GM19463 (cell line): Measurements from ENCODE around the gene AKT1.

Experiments used
- ATAC-seq: cut with Tn5 transposase; IDR thresholded peaks from one replicate; pipeline ENCODE4 v1.9.1; 2021; ENCODE audit warnings: mild to moderate bottlenecking, moderate library complexity; ENCODE audit not compliant: unreplicated experiment

Gene AKT1

DNA sequence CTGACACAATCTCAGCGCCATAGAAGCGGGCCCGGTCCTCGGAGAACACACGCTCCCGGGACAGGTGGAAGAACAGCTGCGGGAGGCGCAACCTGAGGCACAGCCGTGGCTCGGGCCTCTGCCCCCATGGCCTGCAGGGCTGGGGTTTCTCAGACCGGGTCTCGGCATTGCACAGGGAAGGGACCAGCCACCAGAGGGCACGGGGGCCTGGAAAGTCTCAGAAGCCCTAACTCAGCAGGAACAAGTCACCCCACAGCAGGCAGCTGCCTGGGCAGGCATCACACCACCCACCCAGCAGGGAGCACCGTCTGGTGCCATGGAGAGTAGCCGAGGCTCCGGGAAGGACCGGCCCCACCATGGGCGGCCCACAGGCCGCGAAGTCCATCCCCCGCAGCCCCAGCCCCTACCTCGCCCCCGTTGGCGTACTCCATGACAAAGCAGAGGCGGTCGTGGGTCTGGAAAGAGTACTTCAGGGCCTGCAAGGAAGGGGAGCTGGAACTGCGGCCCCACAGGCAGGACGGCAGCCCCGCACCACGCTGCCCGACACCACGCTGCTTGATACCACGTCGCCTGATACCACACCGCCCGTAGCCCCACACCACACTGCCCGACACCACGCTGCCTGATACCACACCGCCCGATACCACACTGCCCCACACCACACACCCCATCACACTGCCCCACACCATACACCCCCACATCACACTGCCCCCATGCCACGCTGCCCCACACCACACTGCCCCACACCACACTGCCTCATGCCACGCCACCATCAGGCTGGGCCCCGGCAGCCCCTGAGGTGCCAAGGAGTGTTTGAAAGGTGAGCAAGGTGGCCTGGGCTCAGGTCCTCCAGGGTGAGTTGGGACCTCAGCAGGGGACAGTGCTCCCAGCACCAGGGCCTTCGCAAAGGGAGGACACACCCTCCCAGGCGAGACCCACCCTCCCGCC lies 21.8 kb downstream of the AKT1 start:
- ATAC-seq: no peak

GRCh38 chr14:104772707-104773504 lies 22.6 kb downstream of the AKT1 start:
- ATAC-seq: no peak

- ATAC-seq: no peak
Measured at GRCh38 chr14:104771918-104772706, 23.4 kb downstream of the AKT1 start.

DNA sequence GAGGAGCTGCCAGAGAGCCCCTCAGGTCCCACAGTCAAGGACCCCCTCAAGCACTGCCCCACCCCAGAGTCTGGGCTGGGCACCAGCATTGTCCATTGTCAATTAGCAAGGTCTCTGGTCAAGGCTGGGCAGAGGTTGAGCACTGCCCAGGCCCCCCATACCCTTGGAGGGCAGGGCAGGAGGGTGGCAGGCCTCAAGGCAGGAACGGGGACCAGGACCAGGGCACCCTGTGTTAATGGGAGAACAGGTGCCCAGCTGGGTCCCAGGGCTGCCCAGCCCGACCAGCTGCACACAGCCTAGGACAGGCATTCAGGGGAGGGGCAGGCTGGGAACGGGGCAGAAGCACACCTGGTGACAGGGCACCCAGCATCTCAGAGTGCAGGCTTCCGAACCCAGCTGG lies 24.2 kb downstream of the AKT1 start:
- ATAC-seq: no peak

GRCh38 chr14:104770851-104771272 lies 24.7 kb downstream of the AKT1 start:
- ATAC-seq: no peak

DNA sequence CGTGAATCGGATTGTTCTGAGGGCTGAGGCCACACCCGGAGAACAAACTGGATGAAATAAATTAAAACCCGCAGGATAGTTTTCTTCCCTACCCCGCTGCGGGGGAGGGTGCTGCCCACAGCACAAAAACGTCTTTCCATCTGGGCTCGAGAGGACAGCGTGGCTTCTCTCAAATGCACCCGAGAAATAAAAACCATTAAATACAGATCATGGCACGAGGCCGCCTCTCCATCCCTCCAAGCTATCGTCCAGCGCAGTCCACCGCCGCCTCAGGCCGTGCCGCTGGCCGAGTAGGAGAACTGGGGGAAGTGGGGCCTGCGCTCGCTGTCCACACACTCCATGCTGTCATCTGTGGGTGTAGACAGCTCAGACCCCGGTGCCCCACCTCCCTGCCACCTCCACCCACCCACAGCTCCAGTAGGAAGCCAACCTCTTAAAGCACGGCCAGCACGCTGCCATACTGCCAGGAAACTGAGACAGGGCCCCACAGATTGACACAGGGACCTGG lies 25.4 kb downstream of the AKT1 start:
- no peak for ATAC-seq

DNA sequence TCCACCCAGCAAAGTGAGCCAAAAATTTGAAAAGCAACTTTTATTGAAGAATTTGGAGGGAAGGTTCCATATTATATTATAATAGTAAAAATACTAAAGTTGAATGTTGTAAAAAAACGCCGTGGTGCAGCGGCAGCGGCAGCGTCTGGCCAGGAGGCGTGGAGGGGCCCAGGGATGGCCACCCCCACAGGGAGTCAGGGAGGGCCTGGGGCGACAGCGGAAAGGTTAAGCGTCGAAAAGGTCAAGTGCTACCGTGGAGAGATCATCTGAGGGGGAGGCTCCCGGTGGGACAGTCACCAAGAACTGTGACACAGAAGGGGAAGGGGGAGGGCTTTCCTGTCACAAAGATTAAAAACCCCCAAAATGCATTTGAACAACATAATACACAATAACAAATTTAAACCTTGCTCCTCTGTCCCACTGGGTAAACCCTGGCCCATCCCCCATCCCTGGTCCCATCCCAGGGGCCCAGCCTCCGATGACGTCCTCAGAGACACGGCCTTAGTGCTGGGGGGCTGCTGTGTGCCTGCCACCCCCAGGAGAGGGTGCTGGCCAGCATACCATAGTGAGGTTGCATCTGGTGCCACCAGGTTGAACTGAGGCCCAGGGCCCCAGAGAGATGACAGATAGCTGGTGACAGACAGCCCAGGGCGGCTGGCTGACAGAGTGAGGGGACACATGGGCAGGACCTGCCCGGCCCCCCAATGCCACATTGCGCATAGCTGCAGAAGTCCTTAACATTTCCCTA lies 26.1 kb downstream of the AKT1 start:
- ATAC-seq: no peak

GRCh38 chr14:104768437-104769323 lies 26.9 kb downstream of the AKT1 start:
- peak; percentile 84 for ATAC-seq

- no peak for ATAC-seq
Measured at GRCh38 chr14:104767634-104767918, 28.0 kb downstream of the AKT1 start.

GRCh38 chr14:104766863-104767633 lies 28.5 kb downstream of the AKT1 start:
- ATAC-seq: no peak

DNA sequence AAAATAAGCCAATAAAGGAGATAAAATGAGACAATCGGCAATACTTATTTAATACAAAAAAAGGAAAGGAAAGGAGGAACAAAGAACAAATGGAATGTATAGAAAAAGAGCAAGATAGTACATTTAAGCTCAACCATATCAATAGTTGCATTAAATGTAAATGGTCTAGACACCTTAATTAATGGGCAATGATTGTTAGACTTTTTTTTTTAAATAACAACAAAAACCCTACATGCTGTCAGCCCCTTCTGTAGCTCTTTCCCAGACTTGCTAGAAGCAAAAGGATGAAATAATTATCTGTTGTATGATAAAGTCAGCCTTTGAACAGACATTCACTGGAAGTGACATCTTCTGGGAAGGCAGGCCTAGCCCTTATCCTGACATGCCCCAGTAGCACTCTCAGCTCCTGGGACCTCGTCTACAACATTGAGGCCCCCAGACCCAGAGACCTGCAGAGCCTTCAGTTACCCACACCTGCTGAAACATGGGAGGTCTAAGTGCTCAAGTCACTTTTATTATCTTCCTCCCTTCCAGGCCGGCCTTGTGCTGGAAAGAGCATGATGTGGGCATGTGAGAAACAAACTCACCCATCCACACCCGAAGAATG lies 29.2 kb downstream of the AKT1 start:
- no peak for ATAC-seq

- ATAC-seq: no peak
Measured at GRCh38 chr14:104765517-104765916, 30.0 kb downstream of the AKT1 start.

- no peak for ATAC-seq
Measured at GRCh38 chr14:104758981-104759969, 36.3 kb downstream of the AKT1 start.

DNA sequence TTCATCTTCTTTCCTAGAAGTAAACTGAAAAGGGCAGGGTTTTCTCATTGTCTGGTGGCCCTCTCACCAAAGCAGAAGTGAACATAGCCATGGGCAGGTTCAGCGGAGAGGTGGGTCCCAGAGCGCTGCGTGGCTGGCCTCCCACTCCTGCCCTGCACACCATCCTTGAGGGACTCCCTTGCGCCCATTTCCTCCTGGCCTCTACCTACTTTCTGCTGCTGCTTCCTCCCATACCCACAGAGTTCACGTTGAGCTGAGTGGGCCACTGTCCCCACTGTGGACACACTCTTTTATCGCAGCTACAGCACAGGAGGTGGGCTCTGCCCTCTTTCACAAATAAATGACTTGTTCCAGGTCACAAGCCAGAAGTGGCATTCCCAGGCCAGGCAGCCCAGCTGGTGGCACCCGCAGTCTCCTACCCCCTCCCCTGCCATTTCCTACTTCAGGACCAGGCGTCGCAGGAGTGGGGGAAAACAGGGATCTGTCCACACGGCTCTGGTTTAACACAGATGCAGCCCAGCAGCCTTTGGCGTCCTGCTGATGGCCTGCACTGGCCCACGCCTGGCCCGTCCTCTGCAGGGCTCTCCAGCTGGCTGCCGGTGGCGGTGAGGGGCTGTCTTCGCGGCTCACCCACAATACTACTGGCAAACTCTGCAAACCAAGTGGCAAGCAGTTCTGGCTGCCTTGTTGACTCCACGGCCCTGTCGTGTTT lies 37.7 kb downstream of the AKT1 start:
- no peak for ATAC-seq

DNA sequence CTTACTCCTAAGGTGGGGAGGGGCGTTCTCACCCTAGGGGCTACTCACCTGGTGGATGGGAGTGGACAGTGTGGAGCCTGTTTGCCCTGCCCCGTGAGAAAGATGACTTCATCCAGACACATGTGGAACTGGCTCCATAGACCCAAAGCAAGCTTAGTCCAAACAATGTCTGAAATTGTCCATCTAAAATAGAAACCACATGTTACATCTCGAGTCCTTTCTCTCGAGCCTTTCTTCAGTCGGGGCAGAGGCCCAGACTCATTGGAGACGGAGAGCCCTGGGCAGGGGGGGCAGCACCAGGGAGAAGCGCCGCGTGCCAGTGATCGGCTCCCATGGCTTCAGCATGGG lies 38.3 kb downstream of the AKT1 start:
- no peak for ATAC-seq

DNA sequence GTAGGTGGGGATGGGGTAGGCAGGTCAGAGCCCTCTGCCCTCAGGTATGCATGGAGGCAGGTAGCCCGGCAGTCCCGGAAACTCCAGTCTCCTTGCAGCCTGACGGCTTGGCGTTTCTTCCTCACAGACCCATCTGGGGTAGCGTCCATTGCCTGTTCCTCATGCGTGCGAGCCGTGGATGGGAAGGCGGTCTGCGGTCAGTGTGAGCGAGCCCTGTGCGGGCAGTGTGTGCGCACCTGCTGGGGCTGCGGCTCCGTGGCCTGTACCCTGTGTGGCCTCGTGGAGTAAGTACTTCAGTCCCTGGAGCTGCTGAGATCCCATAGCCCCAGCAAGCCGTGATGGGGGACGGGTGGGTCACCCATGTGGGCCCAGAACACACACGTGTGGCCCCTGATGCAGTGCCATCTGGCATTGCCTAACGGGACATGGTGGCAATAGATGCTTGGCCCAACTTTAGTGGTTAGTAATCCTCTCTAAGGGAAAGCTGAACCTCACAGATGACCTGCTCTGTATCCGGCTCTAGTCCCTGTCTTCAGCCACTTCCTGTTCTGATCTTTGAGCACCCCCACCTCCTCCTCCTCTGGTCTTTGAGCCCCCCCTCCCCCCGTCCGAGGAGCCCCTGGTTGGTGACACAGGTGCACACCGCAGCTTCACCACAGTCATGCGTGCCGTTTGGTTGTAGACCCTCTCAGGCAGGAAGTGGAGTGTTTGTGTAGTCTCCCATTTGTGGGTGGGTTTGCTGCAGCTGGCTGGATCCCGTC lies 38.9 kb downstream of the AKT1 start:
- ATAC-seq: no peak
